GM21447 (cell line): ENCODE measurements around the gene ZNF648.
"Not testable (repeated sequence)": the region's sequence is repeated elsewhere in the genome, so short reads cannot be mapped to it uniquely, and the experiment has no call there.

ENCODE experiments used
- ATAC-seq: cut with Tn5 transposase; IDR thresholded peaks from one replicate; pipeline ENCODE4 v1.9.1; 2021; ENCODE audit not compliant: unreplicated experiment

Gene ZNF648

DNA sequence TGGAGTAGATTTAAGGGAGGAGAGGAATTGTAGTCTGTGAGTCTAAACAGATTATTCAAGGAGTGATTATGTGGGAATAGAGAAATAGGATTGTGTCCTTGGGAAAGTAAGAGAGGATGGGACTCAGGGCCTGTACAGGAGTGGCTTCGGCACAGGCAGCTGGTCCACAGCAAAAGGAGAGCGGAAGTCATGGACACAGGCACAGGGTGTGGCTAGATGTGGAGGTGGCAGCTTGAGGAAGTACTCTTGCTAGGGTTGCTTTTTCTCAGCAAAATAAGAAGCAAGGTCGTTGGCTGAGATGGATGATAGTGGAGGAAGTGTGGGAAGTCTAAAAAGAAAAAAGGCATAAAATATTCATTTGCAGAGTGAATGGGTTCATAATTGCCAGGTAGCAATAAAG is 18.5 kb upstream of the ZNF648 start:
- ATAC-seq: no peak

GRCh38 chr1:182071924-182072323 is 10.4 kb upstream of the ZNF648 start:
- ATAC-seq: no peak

DNA sequence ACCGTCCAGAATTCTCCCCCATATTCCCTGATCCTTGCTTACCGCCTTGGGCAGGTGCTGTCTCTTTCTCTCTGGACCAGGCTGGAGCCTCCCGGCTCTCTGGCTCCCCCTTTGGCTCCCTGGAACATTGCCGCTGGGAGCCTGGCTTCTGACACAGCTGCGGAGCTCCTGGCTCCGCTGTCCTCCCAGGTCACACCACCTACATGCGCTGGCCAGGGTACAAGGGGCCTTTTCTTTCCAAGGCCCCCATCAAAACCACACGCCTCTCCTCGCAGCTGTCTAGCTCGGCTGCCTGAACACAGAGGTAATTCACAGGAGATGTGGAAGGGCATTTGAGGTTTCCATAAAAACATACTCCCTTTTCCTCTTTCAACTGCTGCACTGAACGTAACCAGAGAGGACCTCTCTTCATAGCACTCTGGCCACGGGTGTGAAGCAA is 7.5 kb upstream of the ZNF648 start:
- no peak for ATAC-seq

GRCh38 chr1:182066934-182067333 is 5.4 kb upstream of the ZNF648 start:
- ATAC-seq: no peak

DNA sequence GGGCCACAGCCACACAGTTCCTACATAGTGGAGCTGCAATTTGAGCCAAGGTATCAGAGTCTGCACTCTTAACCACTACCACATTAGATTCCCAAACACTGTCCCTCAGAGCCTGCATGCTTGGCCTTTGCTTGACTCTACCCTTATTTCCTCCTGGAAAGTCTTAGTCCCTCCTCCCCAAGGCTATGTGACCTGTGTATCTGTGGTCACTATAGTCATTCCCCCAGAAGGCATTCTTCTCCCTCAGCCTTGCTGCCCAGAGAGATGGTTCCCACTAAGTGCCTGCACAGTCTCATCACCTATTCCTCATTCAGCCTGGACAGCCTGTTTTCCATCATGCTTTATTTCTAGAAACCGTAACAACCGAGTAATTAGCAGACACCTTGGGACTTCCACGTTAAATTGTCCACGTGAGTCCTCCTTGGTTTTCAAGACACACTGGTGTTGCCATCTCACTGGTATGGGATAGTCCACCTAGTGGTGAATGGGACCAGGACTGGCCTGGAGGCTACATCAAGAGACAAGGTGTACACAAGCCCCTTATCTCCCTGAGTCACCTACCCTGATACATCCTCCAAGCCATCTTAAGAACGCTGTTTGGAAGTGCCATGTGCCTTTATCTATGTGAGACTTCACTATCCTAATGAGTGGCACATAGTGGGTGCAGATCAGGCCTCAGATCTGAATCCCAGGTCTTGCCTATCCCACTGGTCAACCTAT is 3.8 kb upstream of the ZNF648 start:
- ATAC-seq: no peak

GRCh38 chr1:182064611-182065010 is 3.1 kb upstream of the ZNF648 start:
- ATAC-seq: no peak

- ATAC-seq: no peak
Observed at GRCh38 chr1:182062223-182062622, 711 bp upstream of the ZNF648 start.

DNA sequence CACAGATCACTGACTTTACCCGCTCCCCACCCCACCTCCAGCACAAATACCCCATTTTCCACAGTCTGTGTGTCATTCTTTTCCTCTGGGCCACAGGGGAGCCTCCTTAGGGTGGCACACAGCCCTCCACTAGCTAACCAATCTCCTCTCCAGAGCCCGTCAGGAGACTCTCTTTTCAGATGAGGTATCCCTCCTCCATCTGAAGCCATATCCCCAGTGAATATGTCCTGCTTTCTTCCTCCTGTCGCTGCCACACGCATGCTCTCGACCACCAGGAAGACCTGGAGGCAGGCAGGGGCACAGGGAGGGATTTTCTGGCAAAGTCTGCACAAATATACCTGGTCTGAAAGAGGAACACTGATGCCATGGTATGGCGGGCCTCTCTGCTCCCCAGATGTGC is 635 bp downstream of the ZNF648 start:
- ATAC-seq: no peak

DNA sequence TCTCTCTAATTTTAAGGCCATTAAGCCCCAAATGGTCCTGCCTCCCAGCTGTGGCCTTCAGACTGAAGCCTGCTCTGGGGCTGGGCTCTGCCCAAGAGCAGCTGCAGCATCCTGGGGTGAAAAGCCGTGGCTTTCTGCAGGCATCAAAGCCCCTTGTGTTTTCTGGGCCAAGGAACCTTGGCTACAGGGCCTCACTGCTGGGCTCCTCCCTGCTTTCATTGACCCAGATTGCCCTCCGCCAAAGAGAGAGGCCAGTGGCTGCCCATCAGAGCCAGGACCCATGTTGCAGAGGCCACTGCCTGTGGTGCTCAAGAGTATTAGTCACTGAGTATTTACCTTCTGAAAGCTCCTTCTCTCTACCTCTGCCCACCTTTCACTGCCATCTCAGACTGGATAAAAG is 1.6 kb downstream of the ZNF648 start:
- no peak for ATAC-seq

GRCh38 chr1:182056601-182057366 is 4.7 kb downstream of the ZNF648 start:
- no peak for ATAC-seq

DNA sequence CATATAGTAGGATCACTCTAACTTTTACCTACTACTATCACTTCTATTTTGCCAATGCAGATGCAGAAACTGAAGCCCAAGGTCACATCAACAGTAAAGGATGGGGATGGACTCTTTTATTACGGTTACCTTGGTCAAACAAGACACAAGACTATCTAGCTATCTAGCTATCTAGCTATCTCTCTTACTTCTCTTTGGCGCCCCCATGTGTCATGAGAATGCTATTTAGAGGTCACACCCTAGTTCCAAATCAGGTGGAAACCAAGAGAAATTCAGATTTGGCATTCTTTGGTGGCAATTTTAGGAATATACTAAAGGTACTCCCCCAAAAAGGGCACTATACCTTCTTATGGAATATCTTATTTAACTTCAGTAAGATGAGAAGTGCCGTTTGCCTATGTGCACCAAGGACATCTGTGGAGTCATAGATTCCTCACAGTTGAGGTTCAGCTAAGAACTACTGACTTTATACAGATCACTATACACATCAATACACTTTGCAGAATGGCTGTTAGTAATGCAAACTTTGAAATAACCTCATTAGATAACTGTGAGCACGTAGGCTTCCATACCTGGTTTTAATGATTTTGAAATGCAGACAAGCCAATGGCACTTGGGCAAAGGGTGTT is 6.7 kb downstream of the ZNF648 start:
- ATAC-seq: no peak

DNA sequence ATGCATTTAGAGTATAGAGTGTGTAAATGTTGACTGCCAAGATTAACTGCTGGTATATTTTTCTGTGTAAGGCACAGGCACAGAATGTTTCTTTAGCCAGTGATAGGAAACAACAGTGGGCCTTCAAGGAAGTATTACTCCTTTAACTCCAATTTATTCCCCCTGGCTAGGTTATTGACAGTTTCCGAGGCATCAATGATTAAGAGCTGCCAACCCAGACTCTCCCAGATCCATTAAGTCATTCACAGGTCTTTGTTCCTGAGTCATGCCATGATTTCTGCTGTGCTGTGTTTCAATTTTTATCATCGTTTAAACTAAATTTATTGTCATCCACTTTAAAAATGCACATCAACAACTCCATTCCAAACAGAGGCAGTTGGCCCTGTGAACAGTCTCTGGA is 9.2 kb downstream of the ZNF648 start:
- no peak for ATAC-seq

DNA sequence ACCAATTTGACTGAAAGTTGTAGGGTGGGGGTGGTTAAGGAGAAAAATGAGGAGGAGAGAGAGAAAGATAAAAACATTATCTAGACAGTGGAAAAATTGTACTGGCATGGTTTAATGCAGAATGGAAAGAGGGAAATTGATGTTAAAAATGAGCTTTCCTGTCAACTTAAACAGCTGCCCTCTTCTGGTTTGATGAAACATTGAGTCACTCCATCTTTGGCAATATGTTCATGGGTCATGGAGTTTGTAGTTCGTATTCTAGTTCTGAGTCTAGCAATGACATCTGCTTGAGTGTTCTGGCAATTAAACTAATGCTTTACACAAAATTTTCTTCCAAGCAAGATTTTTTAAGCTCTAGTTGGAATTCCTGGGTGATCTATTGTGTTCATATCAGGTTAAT is 9.6 kb downstream of the ZNF648 start:
- no peak for ATAC-seq

- no peak for ATAC-seq
Observed at GRCh38 chr1:182050481-182051448, 10.7 kb downstream of the ZNF648 start.

- ATAC-seq: no peak
Observed at GRCh38 chr1:182048562-182048961, 12.9 kb downstream of the ZNF648 start.

- ATAC-seq: no peak
Observed at GRCh38 chr1:182046763-182047162, 14.7 kb downstream of the ZNF648 start.

GRCh38 chr1:182045481-182045880 is 16.0 kb downstream of the ZNF648 start:
- ATAC-seq: not testable (repeated sequence)

DNA sequence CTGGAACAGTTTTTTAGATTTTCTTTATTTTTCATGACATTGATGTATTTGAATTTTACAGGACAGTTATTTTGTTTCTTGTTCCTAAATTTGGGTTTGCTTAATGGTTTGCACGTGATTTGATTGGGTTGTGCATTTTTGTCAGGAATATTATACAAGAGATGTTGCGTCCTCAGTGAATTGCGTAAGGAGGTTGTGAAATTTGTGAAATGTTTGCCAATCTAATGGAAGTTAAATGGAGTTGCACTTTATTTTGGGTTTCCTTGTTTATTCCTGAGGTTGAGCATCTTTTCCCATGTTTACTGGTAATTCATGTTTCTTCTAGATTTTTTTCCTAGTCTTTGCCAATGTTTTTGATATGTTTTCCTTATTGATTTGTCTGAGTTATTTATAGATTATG is 19.9 kb downstream of the ZNF648 start:
- no peak for ATAC-seq

DNA sequence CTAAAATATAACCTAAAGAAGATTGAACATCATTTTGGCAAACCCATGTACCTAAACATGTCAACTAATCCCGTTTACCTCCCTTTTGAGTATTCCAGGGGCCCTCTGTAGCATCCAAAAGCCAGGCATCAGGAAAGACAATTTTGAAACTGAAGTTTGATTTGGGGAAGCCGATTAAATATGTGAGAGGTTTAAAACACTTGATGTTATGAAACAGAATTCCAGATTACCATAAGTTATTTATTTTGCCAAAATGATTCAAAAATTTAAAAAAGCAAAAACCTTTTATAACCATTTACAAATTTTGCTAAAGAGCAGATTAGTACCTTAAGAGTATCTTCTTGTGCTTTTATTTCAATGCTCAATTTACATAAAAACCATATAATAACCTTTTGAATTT is 23.3 kb downstream of the ZNF648 start:
- ATAC-seq: no peak

- ATAC-seq: no peak
Observed at GRCh38 chr1:182035097-182035770, 26.3 kb downstream of the ZNF648 start.
